NCI-H1092 (cell line): ENCODE measurements around the gene PRXL2A.
"Not testable (repeated sequence)": the region's sequence is repeated elsewhere in the genome, so short reads cannot be mapped to it uniquely, and the experiment has no call there.

Source experiments
- DNase-seq: peaks from one replicate; lab custom pipeline; 2025; lab: John Stamatoyannopoulos, UW

The PRXL2A gene

GRCh38 chr10:80408242-80409101, at the start of gene PRXL2A:
PRXL2A (plus strand) TSS chr10:80408551; CDS start chr10:80420468, 11,917 bp downstream.
- peak; percentile 61 for DNase-seq

- not testable (repeated sequence) for DNase-seq
These were observed 49.4 kb upstream of the PRXL2A start for GRCh38 chr10:80358925-80359324.

GRCh38 chr10:80359644-80360043, 48.7 kb upstream of the PRXL2A start:
- no peak for DNase-seq

- DNase-seq = no peak
These were observed 42.8 kb upstream of the PRXL2A start for GRCh38 chr10:80365510-80365909.

GRCh38 chr10:80371467-80371866, 36.9 kb upstream of the PRXL2A start:
- no peak for DNase-seq

- DNase-seq = no peak
These were observed 35.7 kb upstream of the PRXL2A start for GRCh38 chr10:80372675-80373074.

GRCh38 chr10:80373502-80373901, 34.8 kb upstream of the PRXL2A start:
- DNase-seq = no peak

GRCh38 chr10:80379701-80380100, 28.6 kb upstream of the PRXL2A start:
- no peak for DNase-seq

GRCh38 chr10:80380185-80380584, 28.2 kb upstream of the PRXL2A start:
- no peak for DNase-seq

GRCh38 chr10:80382989-80383388, 25.4 kb upstream of the PRXL2A start:
- DNase-seq = no peak

- DNase-seq = no peak
These were observed 17.6 kb upstream of the PRXL2A start for GRCh38 chr10:80390740-80391139.

GRCh38 chr10:80392250-80392649, 16.1 kb upstream of the PRXL2A start:
- DNase-seq = no peak

- no peak for DNase-seq
These were observed 13.9 kb upstream of the PRXL2A start for GRCh38 chr10:80394358-80394916.

GRCh38 chr10:80397014-80397413, 11.3 kb upstream of the PRXL2A start:
- no peak for DNase-seq

GRCh38 chr10:80400136-80400804, 8.1 kb upstream of the PRXL2A start:
- DNase-seq = no peak

GRCh38 chr10:80405035-80405434, 3.3 kb upstream of the PRXL2A start:
- no peak for DNase-seq

GRCh38 chr10:80405626-80406025, 2.7 kb upstream of the PRXL2A start:
- DNase-seq = no peak

GRCh38 chr10:80406204-80406603, 2.1 kb upstream of the PRXL2A start:
- DNase-seq = no peak

GRCh38 chr10:80407812-80408241, 524 bp upstream of the PRXL2A start:
- DNase-seq = no peak

GRCh38 chr10:80409121-80409520, 770 bp downstream of the PRXL2A start:
- no peak for DNase-seq

- no peak for DNase-seq
These were observed 1.8 kb downstream of the PRXL2A start for GRCh38 chr10:80410122-80410521.

- no peak for DNase-seq
These were observed 2.3 kb downstream of the PRXL2A start for GRCh38 chr10:80410578-80411145.

- DNase-seq = no peak
These were observed 2.9 kb downstream of the PRXL2A start for GRCh38 chr10:80411267-80411668.
